HG02973 (cell line): ENCODE measurements around the gene LIPI.
"Not testable (repeated sequence)": the region's sequence is repeated elsewhere in the genome, so short reads cannot be mapped to it uniquely, and the experiment has no call there.

Experiments used
- ATAC-seq: cut with Tn5 transposase; IDR thresholded peaks from one replicate; pipeline ENCODE4 v1.9.1; 2021; ENCODE audit warnings: moderate library complexity; ENCODE audit not compliant: unreplicated experiment

The LIPI gene

GRCh38 chr21:14210738-14211137, at the start of gene LIPI:
TSS of gene LIPI (minus strand) at chr21:14210955. CDS start at chr21:14210845, 110 bp downstream.
- no peak for ATAC-seq

- no peak for ATAC-seq
These were observed 49.5 kb upstream of the LIPI start for GRCh38 chr21:14260174-14260764.

- ATAC-seq = no peak
These were observed 49.0 kb upstream of the LIPI start for GRCh38 chr21:14259747-14260146.

- no peak for ATAC-seq
These were observed 40.6 kb upstream of the LIPI start for GRCh38 chr21:14251336-14251735.

GRCh38 chr21:14245711-14246110, 35.0 kb upstream of the LIPI start:
- ATAC-seq = no peak

- ATAC-seq = no peak
These were observed 34.2 kb upstream of the LIPI start for GRCh38 chr21:14244911-14245310.

- no peak for ATAC-seq
These were observed 33.1 kb upstream of the LIPI start for GRCh38 chr21:14243874-14244273.

- ATAC-seq = no peak
These were observed 32.7 kb upstream of the LIPI start for GRCh38 chr21:14243461-14243860.

- no peak for ATAC-seq
These were observed 30.5 kb upstream of the LIPI start for GRCh38 chr21:14241297-14241696.

GRCh38 chr21:14239281-14239680, 28.5 kb upstream of the LIPI start:
- ATAC-seq = no peak

- no peak for ATAC-seq
These were observed 25.4 kb upstream of the LIPI start for GRCh38 chr21:14236180-14236579.

GRCh38 chr21:14235101-14235500, 24.3 kb upstream of the LIPI start:
- no peak for ATAC-seq

- no peak for ATAC-seq
These were observed 18.6 kb upstream of the LIPI start for GRCh38 chr21:14229399-14229798.

GRCh38 chr21:14223365-14223764, 12.6 kb upstream of the LIPI start:
- no peak for ATAC-seq

- peak; percentile 96 for ATAC-seq
These were observed 5.4 kb upstream of the LIPI start, which contains the start of gene RBM11 for GRCh38 chr21:14215971-14216641. TSS of gene RBM11 (plus strand) at chr21:14216157. CDS start at chr21:14216187, 30 bp downstream.

GRCh38 chr21:14213164-14213563, 2.4 kb upstream of the LIPI start:
- no peak for ATAC-seq

- ATAC-seq = no peak
These were observed 4.5 kb downstream of the LIPI start for GRCh38 chr21:14206222-14206621.

- not testable (repeated sequence) for ATAC-seq
These were observed 44.1 kb downstream of the LIPI start for GRCh38 chr21:14166463-14167223.

GRCh38 chr21:14143999-14144398, 66.8 kb downstream of the LIPI start:
- ATAC-seq = no peak

GRCh38 chr21:14124266-14124665, 86.5 kb downstream of the LIPI start:
- no peak for ATAC-seq

GRCh38 chr21:14121719-14122118, 89.0 kb downstream of the LIPI start:
- ATAC-seq = no peak
